Measurements from ENCODE around the gene BUB1. TPM values are rescaled to one million over a fixed set of nuclear protein-coding genes. Genes with fewer than 3 reads are reported as not detected.
"Not testable (repeated sequence)": the region's sequence is repeated elsewhere in the genome, so short reads cannot be mapped to it uniquely, and the experiment has no call there.

BUB1 gene
- 75.4 and 89.2 TPM in 2 replicates for total RNA-seq (2014; rRNA removed; shearing (Covaris generic))
- 34.4 and 41.1 TPM in 2 replicates for polyA plus RNA-seq (2015; cell fraction: cytosol; rRNA removed)
- polyA plus RNA-seq (2015; cell fraction: nucleus; rRNA removed) = 233 and 252 TPM in 2 replicates

GRCh38 chr2:110677530-110678456 lies at the start of gene BUB1:
TSS of gene BUB1 (minus strand) at chr2:110678063. CDS start at chr2:110677995, 68 bp downstream.
- DNase-seq (ENCODE audit: low read depth) = peak; percentile 95

- DNase-seq (ENCODE audit: low read depth) = no peak
Observed at GRCh38 chr2:110726285-110726684, 48.4 kb upstream of the BUB1 start.

- no peak for DNase-seq (ENCODE audit: low read depth)
Observed at GRCh38 chr2:110725859-110726258, 48.0 kb upstream of the BUB1 start.

GRCh38 chr2:110725370-110725769 lies 47.5 kb upstream of the BUB1 start:
- no peak for DNase-seq (ENCODE audit: low read depth)

GRCh38 chr2:110724820-110725219 lies 47.0 kb upstream of the BUB1 start:
- no peak for DNase-seq (ENCODE audit: low read depth)

GRCh38 chr2:110720547-110720946 lies 42.7 kb upstream of the BUB1 start:
- DNase-seq (ENCODE audit: low read depth) = no peak

GRCh38 chr2:110718990-110719389 lies 41.1 kb upstream of the BUB1 start:
- no peak for DNase-seq (ENCODE audit: low read depth)

GRCh38 chr2:110718382-110718781 lies 40.5 kb upstream of the BUB1 start:
- DNase-seq (ENCODE audit: low read depth) = no peak

- no peak for DNase-seq (ENCODE audit: low read depth)
Observed at GRCh38 chr2:110717734-110718133, 39.9 kb upstream of the BUB1 start.

- DNase-seq (ENCODE audit: low read depth) = peak; percentile 13
Observed at GRCh38 chr2:110716959-110717645, 39.2 kb upstream of the BUB1 start.

- DNase-seq (ENCODE audit: low read depth) = no peak
Observed at GRCh38 chr2:110714452-110715224, 36.8 kb upstream of the BUB1 start.

GRCh38 chr2:110713513-110714362 lies 35.9 kb upstream of the BUB1 start:
- DNase-seq (ENCODE audit: low read depth) = peak; percentile 10

- no peak for DNase-seq (ENCODE audit: low read depth)
Observed at GRCh38 chr2:110712737-110713136, 34.9 kb upstream of the BUB1 start.

- DNase-seq (ENCODE audit: low read depth) = no peak
Observed at GRCh38 chr2:110708455-110708854, 30.6 kb upstream of the BUB1 start.

GRCh38 chr2:110707386-110707965 lies 29.6 kb upstream of the BUB1 start:
- no peak for DNase-seq (ENCODE audit: low read depth)

GRCh38 chr2:110702514-110703380 lies 24.9 kb upstream of the BUB1 start:
- no peak for DNase-seq (ENCODE audit: low read depth)

- not testable (repeated sequence) for DNase-seq (ENCODE audit: low read depth)
Observed at GRCh38 chr2:110698253-110698652, 20.4 kb upstream of the BUB1 start.

- DNase-seq (ENCODE audit: low read depth) = not testable (repeated sequence)
Observed at GRCh38 chr2:110695146-110695898, 17.5 kb upstream of the BUB1 start.
